Activated CD8-positive, alpha-beta memory T cell treated with anti-CD3 and anti-CD28 coated beads for 36 hours (primary cell): Measurements from ENCODE around the gene TMOD1. TPM values are rescaled to one million over a fixed set of nuclear protein-coding genes. Genes with fewer than 3 reads are reported as not detected.
"Not testable (repeated sequence)": the region's sequence is repeated elsewhere in the genome, so short reads cannot be mapped to it uniquely, and the experiment has no call there.

ENCODE experiments used
- CTCF ChIA-PET: fragments of 350-600 bp; sonication (Branson Sonifier 250); formaldehyde crosslinking; loops from one replicate; lab custom pipeline; 2021; ENCODE audit warnings: antibody characterized with exemption; lab: Charles Lee
- POLR2A ChIA-PET: fragments of 350-600 bp; sonication (Branson Sonifier 250); formaldehyde crosslinking; loops from one replicate; lab custom pipeline; 2021; ENCODE audit warnings: antibody characterized with exemption; lab: Charles Lee
- total RNA-seq, 2 experiments: library from RNA; stranded (reverse); gene quantifications; one replicate each; pipeline ENCODE4 v1.2.3, GENCODE V29; 2021

TMOD1 gene
- total RNA-seq = 1 to 10 TPM; 1.2 TPM

DNA sequence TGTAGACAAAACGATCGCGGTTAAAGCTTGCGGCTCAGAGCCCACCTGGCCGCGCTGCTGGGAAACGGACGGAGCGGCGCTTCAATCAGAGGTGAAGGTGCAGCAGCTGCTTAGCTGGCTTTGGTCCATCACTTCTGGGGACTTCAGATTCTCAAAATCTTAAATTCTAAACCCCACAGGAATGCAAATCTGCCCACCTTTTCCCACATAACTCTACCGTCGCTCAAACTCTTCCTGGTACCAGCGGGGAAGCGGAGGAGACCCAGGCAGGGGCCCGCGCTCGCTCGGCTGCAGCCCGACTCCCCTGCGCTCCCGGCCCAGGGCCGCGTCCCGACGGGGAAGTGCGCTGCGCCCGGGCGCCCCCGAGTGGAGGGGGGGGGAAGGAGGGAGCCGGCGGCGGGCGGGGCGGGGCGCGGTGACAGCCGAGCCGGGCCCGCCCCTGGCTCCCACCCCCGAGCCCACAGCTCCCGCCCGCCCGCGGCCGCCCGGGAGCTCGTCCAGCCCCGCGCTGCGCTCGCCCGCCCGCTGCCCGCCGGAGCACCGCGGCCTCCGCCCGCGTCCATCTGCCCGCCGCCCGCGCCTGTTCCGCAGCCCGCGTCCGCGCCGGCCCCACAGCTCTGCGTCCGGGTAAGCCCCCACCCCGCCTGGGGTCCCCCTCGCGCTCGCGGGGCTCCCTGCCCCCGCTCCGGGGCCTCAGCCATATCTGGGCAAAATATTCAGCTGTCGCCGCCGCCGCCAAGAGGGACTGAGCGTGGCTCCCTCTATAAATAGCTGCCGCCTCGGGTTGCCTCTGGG lies at the start of gene TMOD1:
TSS of gene TMOD1 (plus strand) at position 490 of the 795 bp plus-strand sequence. CDS start 22,523 bp downstream, outside the sequence.
- ChIA-PET CTCF (interaction anchor here (0.6 to 2.0 kb wide), 6 partner anchors 13 to 1269 kb away, joined by 3 to 9 read pairs (median 4); no protein-coding TSS in a partner anchor), POLR2A (interaction anchor here (0.6 to 1.5 kb wide), 4 partner anchors 9 to 75 kb away, joined by 3 to 4 read pairs (median 3); no protein-coding TSS in a partner anchor)

DNA sequence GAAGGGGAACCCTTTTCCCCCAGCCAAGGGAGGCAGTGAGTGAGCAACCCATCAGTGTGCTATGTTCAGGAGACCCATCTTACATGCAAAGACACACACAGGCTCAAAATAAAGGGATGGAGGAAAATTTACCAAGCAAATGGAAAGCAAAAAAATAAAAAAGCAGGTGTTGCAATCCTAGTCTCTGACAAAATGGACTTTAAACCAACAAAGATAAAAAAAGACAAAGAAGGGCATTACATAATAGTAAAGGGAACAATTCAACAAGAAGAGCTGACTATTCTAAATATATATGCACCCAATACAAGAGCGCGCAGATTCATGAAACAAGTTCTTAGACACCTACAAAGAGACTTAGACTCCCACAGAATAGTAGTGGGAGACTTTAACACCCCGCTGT lies 47.9 kb upstream of the TMOD1 start:
- POLR2A ChIA-PET, CTCF ChIA-PET: not testable (repeated sequence)

DNA sequence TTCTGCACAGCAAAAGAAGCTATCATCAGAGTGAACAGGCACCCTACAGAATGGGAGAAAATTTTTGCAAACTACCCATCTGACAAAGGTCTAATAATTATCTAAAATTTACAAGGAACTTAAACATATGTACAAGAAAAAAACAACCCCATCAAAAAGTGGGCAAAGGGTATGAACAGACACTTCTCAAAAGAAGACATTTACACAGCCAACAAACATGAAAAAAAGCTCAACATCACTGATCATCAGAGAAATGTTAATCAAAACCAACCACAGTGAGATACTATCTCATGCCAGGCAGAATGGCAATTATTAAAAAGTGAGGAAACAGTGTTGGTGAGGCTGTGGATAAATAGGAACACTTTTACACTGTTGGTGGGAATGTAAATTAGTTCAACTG lies 44.6 kb upstream of the TMOD1 start:
- POLR2A ChIA-PET, CTCF ChIA-PET: not testable (repeated sequence)

DNA sequence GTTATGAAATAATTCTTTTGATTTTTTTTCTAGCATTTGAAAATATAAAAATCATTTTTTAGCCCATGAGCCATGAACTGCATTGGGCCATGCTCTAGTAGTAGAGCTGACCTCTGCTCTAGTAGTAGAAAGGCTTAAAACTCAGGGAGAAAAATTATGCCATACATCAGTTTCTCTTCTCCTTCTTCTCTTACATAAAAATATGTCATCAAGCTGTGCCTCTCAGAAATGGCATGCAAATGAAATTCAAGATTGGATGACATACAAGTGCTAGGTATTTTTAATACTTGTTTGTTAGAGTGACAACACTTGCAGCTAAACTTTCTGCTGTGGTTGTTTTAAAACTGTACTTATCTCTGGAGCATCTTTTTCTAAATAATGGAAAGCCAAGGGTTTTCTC lies 42.1 kb upstream of the TMOD1 start:
- POLR2A ChIA-PET = no interaction called here
- CTCF ChIA-PET = interaction anchor here (0.6 kb wide), 1 partner anchor 648 kb away, joined by 4 read pairs; no protein-coding TSS in a partner anchor

DNA sequence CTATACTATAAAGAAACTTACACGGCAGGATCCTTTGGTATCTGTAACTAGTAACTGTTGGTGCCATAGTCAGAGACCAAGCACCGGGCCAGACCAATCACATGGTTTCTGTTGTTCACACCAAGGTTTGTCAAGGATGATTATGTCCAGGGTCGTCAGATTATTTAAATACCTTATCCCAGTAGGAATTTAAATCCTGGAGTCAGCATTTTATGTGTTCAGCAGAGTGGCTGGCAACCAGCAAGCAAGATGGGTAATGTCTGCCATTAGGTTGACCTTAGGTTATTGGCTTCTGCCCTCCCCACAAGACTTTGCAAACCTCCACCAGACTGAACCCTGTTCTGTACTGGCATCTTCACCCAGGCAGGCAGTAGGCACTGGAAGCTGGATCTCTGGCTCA lies 39.3 kb upstream of the TMOD1 start:
- CTCF ChIA-PET = no interaction called here
- POLR2A ChIA-PET = no interaction called here

DNA sequence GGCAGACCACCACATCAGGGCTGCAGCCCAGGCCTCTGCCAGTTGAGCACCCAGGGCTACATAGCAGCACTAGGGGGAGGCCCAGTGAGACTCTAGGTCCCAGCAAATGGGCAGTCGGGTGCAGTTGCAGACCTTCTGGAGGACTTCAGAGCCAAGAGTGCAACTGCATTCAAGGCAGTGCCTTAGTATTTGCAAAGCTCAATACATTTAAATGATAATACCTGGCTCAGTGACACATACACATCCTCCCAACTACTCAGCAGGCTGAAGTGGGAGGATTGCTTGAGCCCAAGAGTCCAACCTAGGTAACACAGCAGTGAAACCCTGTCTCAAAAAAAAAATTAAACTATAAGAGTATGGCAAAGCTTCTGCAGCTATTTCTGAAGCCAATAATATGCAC lies 38.6 kb upstream of the TMOD1 start:
- POLR2A ChIA-PET = no interaction called here
- CTCF ChIA-PET = interaction anchor here (1.8 kb wide), 1 partner anchor 136 kb away, joined by 6 read pairs; no protein-coding TSS in a partner anchor

DNA sequence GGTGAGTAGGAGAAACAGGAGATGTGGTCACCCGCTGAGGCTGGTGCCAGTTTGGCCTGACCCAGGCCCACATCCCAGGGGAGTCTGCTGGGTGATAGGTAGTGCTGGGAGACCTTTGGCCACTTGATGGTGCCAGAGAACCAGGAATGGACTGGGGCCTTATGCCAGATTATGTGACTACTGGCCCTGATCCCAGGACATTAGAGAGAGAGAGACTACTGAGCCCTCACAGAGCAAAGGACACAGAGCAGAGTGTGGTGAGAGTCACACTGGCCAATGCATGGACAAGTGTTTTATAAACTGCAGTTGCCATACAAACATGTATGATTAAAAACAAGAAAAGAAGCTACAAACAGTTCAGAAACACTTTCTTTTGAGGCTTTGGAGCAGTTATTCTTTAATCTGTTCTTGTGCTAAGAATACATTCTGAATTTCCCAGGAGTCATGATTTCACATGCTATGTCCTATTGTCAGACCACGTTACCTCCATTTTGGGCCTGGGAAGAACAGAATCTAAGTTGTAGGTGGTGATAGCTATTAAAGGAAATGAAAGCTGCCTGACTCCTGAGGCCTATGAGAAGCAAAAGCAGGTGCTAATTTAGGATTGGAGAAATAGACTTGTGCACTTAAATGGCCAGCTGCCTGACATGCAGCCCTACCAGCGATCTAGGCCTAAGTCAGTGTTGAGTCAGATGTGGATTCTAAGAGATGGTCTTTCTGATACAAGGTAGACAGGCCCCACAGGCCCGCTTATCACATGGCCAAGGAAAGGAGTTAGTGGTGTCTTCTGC lies 32.6 kb upstream of the TMOD1 start:
- POLR2A ChIA-PET = interaction anchor here (0.6 kb wide), 1 partner anchor 130 kb away, joined by 4 read pairs; no protein-coding TSS in a partner anchor
- CTCF ChIA-PET = interaction anchor here (0.6 to 3.8 kb wide), 9 partner anchors 11 to 161 kb away, joined by 3 to 35 read pairs (median 8); no protein-coding TSS in a partner anchor

DNA sequence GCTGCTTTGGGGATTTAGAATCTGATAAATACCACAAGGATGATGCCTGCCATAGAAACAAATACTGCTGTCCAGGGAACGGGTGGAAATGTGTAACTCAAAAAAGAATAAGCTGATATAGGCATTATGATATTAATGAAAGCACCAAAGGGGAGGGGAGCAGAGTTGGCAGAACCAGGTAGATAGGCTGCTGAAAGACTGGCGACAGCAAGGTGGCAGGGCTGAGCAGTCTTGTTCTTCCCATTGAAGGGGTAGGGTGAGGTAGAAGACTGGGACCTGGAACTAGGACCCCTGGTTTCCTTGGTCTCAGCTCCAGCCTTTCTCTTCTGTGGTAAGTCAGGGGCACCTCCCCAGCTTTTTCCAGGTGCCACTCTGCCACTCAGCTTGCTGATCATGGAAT lies 31.4 kb upstream of the TMOD1 start:
- POLR2A ChIA-PET = no interaction called here
- CTCF ChIA-PET = interaction anchor here (1.3 to 3.8 kb wide), 5 partner anchors 129 to 145 kb away, joined by 3 to 35 read pairs (median 11); no protein-coding TSS in a partner anchor

DNA sequence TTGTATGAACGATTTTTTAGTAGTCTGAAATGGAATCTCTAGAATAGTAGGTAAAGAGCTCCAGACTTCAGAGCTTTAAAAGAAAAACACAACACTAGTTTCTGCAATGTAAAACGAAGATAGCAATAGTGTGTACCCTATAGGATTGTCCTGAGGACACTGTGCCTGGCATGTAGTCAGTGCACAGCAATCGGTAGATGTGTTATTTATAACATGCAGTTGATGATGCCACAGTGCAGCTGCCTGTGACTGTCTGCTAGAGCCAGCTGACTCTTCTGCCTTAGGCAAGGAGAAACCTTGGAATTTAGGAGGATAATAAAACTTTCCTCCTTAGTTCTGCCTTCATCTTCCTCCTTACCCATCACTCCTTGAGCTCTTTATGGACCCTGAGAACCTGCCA lies 27.7 kb upstream of the TMOD1 start:
- ChIA-PET POLR2A (interaction anchor here (0.6 kb wide), 1 partner anchor 188 kb away, joined by 4 read pairs; no protein-coding TSS in a partner anchor), CTCF (interaction anchor here (1.2 to 1.3 kb wide), 2 partner anchors 11 to 125 kb away, joined by 3 to 4 read pairs; no protein-coding TSS in a partner anchor)

DNA sequence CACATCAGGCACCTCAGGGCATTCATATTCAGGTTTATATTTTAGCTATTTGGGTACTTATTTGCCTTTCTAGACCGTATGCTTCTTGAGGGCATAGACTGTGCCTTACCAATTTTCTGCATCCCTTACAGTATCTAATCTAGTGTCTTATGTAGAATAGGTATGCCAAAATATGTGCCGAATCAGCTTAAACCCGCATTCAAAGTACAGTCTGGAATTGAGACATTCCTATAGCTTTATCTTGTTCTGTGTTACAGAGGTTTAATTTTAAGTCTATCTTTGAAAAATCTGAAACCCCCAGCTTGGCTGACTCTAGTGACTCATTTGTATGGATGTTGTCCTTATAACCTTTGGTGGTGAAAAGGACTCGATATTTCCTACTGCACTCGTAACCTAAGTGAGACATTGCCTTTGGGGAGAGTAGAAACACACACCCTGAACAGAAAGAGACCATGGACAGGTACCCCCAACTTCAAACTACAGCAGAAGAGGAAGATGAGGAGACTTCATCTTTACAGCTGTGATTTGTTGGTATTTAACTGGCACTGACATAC lies 27.0 kb upstream of the TMOD1 start:
- ChIA-PET POLR2A (no interaction called here), CTCF (interaction anchor here (1.2 to 1.3 kb wide), 2 partner anchors 10 to 124 kb away, joined by 3 to 4 read pairs; no protein-coding TSS in a partner anchor)

DNA sequence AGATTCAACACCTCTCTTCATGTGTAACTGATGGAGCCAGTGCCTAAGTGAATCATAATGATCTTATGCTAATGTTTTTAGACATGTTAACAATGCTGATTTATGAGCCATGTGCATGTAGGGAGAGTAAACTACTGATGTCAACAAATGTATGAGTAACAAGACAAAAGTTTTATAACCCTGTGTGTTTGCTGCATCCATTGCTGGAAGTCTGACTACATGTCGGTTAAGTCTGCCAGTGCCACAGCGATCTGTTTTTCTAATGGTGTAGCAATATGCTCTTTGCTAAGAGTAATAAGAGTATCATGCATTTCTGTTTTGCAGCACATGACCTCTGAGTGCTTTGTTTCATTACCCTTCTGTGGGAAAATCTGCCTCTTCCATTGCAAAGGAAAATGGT lies 26.4 kb upstream of the TMOD1 start:
- POLR2A ChIA-PET = no interaction called here
- CTCF ChIA-PET = no interaction called here

DNA sequence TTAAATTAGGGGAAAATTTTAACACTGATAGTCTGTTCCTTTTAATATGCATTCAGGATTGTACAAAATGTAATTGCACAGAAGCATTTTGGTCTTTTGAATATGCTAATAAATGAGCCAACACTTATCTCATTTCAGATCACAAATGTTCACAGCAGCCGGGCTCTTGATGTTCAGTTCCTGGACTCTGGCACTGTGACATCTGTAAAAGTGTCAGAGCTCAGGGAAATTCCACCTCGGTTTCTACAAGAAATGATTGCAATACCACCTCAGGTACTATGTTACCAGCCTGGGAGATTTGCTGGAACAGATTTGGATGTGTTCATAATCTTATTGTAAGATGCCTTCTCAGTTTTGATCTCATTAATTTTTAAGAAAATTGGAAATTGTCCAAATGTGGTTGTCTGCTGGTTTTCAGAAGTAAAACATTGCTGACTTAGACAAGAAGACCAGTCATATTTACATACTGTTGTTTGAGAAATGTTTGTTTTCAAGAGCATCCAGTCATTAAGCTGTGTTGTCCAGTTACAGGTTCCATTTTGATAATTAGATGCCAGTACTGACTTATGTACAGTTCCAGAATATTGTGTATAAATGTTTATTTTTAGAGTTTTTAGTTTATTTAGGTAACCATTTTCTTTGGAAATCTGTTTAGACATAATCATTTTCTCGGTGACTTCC lies 23.0 kb upstream of the TMOD1 start:
- POLR2A ChIA-PET = no interaction called here

DNA sequence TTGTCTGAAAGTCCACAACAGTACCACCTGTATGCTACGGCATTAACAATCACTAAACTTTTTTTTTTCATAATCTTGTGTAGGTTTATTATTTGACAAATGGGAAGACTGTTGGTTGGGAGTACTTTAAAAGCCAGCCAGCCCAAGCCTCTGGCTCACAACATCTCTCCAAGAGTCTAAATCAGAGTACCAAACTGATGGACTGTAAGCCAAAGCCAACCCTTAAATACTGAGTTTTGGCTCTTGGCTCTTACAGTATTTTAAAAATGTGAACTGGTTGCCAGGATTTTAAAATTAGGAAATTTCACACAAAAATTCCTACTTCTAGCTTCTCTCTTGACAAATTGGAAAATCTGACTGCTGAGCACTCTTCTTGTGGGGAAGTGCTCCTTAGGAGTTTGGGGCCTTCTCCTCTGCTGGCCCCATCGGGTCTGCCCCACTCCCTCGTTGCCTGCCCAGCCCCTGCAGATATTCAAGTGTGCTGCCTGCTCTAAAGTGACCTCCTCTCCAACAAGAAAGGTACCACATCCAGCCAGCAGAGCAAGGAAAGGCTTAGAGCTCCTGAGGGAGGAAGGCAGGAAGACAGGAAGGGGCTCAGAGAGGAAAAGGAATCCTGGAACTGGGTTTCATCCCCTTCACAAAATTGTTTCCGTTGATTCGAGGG lies 21.8 kb upstream of the TMOD1 start:
- POLR2A ChIA-PET = no interaction called here
- CTCF ChIA-PET = interaction anchor here (1.2 kb wide), 1 partner anchor 10 kb away, joined by 3 read pairs; no protein-coding TSS in a partner anchor

More for the DNA sequence above, 23.0 kb upstream of the TMOD1 start:
- CTCF ChIA-PET = no interaction called here

DNA sequence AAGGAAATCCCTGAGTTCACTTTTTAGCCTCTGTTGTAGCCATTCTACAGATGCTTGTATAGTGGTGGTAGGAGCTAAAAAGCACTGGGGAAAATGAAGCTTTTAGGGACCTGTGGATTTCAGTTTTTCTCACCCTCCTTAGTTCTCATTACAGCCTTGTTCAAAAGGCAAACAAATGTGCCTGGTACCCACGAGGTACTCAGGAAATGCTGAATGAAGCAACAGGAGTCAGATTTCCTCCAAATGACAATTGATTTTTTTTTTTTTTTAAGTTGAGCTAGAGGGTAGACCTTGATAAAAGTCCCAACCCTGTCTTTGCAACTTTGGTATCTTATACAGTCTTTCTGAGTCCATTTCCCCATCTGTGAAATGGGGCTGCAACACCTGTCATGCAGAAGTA lies 21.3 kb upstream of the TMOD1 start:
- CTCF ChIA-PET = interaction anchor here (1.2 kb wide), 1 partner anchor 11 kb away, joined by 3 read pairs; no protein-coding TSS in a partner anchor

DNA sequence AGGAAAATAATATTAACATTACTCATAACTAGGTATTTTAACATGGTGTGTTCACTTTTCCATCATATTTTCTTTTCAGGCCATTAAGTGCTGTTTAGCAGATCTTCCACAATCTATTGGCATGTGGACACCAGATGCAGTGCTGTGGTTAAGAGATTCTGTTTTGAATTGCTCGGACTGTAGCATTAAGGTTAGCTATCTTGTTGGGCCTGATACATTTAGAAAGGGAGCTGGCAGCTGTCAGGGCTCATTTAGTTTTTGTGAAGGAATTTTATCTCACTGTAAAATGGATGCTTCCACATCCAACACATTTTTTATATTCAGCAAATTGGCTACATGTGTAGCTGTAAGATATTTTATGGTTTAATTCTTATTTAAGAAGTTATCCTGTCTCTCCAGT lies 20.7 kb upstream of the TMOD1 start:
- POLR2A ChIA-PET = no interaction called here
- CTCF ChIA-PET = no interaction called here

More for the DNA sequence above, 21.3 kb upstream of the TMOD1 start:
- POLR2A ChIA-PET = no interaction called here

DNA sequence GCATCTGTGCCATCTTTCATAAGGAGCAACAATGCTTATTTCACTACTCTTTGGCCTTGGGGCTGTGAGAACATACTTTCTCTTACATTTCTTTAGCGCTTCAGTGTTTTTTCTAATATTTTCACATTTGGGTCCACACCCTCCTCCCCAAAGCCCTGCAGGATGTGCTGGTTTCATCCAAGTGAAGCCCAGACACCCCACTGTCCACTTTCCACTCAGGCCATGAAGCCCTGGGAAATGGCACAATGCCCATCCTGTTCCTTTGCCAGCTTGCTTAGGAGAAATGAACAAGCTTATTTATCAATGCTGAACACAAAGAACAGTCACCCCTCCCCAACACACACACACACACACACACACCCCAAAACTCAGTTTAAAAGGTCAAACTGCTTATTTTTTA lies 17.3 kb upstream of the TMOD1 start:
- CTCF ChIA-PET = interaction anchor here (0.8 to 1.0 kb wide), 2 partner anchors 10 to 12 kb away, joined by 3 read pairs; no protein-coding TSS in a partner anchor
- POLR2A ChIA-PET = no interaction called here

DNA sequence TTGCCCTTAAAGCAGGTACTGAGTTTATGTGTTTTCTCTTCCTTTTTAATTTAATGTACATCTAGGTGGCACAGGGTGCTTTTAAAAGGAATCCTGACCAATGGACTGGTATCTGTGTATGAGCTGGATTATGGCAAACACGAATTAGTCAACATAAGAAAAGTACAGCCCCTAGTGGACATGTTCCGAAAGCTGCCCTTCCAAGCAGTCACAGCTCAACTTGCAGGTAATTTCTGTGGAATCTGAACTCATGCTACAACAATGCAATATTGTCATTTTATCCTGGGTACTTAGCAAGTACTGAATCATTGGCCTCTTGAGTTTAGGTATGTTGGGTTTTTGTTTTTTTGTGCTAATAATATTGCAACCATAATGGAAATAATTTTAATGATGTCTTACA lies 14.4 kb upstream of the TMOD1 start:
- POLR2A ChIA-PET = no interaction called here
- CTCF ChIA-PET = interaction anchor here (1.4 kb wide), 1 partner anchor 75 kb away, joined by 4 read pairs; the partner anchor contains the start of gene TDRD7

DNA sequence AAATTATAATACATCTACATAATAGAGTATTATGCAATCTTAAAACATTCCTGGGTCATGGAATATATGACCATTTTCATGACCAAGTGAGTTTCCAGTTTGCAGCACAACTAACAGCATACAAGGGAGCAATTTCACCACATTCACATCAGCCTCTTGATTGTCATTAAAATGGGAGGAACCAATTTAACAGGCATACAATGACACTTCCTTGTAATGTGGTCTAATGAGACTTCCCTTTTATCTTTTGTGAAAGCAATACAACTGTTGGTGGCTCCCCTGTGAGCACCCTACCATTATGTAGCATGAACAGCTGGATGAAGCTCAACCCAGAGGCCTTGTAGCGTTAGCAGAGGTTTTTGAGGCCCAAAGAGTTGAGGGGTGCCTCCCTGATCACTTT lies 13.6 kb upstream of the TMOD1 start:
- POLR2A ChIA-PET = no interaction called here
- CTCF ChIA-PET = interaction anchor here (0.7 to 1.3 kb wide), 2 partner anchors 13 to 80 kb away, joined by 3 read pairs; no protein-coding TSS in a partner anchor
